Nephron (organoid): ENCODE results near the gene SLCO3A1.

Experiments
- H3K27ac Mint-ChIP-seq, 3 experiments: 2 replicates each; pipeline ENCODE4 v1.8.0; 2020; ENCODE audit warnings: mixed read lengths in 3 of 3, mild to moderate bottlenecking in 2 of 3, moderate library complexity in 1 of 3
- H3K27me3 Mint-ChIP-seq: 2 replicates; pipeline ENCODE4 v1.8.0; 2021; ENCODE audit warnings: low read depth, mild to moderate bottlenecking, moderate library complexity, mixed read lengths
- H3K36me3 Mint-ChIP-seq: 2 replicates; pipeline ENCODE4 v1.8.0; 2020; ENCODE audit warnings: low read depth, mixed read lengths
- H3K4me1 Mint-ChIP-seq: 2 replicates; pipeline ENCODE4 v1.8.0; 2020; ENCODE audit warnings: mixed read lengths
- H3K4me3 Mint-ChIP-seq, 3 experiments: 2 replicates each; pipeline ENCODE4 v1.8.0; 2020; ENCODE audit warnings: mild to moderate bottlenecking in 3 of 3, mixed read lengths in 3 of 3, moderate library complexity in 2 of 3
- H3K9me3 Mint-ChIP-seq: 2 replicates; pipeline ENCODE4 v1.8.0; 2020; ENCODE audit warnings: mixed read lengths
- CTCF ChIP-seq, 3 experiments: fragments of 200-600 bp; sonication (generic); IDR thresholded peaks; one replicate each; pipeline ENCODE4 v1.5.0; 2021; ENCODE audit warnings: antibody characterized with exemption in 3 of 3; ENCODE audit not compliant: unreplicated experiment in 3 of 3

SLCO3A1 gene

GRCh38 chr15:92115834-92116233 is 262.3 kb downstream of the SLCO3A1 start:
- no peak overlapping the region for H3K27ac Mint-ChIP-seq
- TF ChIP-seq CTCF (IDR thresholded peaks at IDR 0.05; ENCODE audit: unreplicated experiment in 3 of 3): no peak
- H3K27me3 Mint-ChIP-seq: peaks cover 13% of the 10 kb centered on the region
- H3K9me3 Mint-ChIP-seq: no peaks in the 10 kb centered on the region
- no peak overlapping the region for H3K4me3 Mint-ChIP-seq
- no peaks in the 10 kb centered on the region for H3K36me3 Mint-ChIP-seq
- peaks cover 40% of the 10 kb centered on the region for H3K4me1 Mint-ChIP-seq

DNA sequence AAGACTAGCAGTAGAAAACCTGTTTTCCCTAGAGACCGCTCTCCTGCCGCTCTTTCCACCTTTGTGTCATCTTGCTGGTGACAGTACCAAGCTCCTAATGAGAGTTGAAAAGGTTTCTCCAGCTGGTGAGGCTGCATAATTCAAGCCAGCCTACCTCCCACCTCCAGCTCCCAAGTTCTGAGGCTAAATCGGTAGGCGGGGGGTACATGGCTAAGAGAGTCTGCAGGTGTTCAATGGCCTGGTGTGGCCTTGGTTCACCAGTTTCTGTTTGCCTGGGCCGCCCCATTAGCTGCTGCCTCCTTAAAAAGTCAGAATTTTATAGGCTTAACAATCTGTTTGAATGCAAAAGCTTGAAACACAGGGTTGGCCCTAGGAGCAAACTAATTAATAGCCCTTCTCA is 262.8 kb downstream of the SLCO3A1 start:
- TF ChIP-seq CTCF (IDR thresholded peaks at IDR 0.05; ENCODE audit: unreplicated experiment in 3 of 3): no peak

GRCh38 chr15:92117261-92117731 is 263.8 kb downstream of the SLCO3A1 start:
- H3K27me3 Mint-ChIP-seq: peaks cover 13% of the 10 kb centered on the region
- peak overlapping the region in 1 of 3 experiments; percentile 9 for H3K27ac Mint-ChIP-seq
- peaks cover 5% of the 10 kb centered on the region for H3K9me3 Mint-ChIP-seq
- no peak overlapping the region for H3K4me3 Mint-ChIP-seq
- H3K4me1 Mint-ChIP-seq: peaks cover 34% of the 10 kb centered on the region
- TF ChIP-seq CTCF (IDR thresholded peaks at IDR 0.05; ENCODE audit: unreplicated experiment in 3 of 3): no peak
- peaks cover 7% of the 10 kb centered on the region for H3K36me3 Mint-ChIP-seq

More for the DNA sequence above, 262.8 kb downstream of the SLCO3A1 start:
- Mint-ChIP-seq H3K36me3 (peaks cover 1% of the 10 kb centered on the region), H3K4me3 (no peak overlapping the region), H3K4me1 (peaks cover 42% of the 10 kb centered on the region), H3K9me3 (peaks cover under 1% of the 10 kb centered on the region), H3K27me3 (peaks cover 13% of the 10 kb centered on the region), H3K27ac (no peak overlapping the region)

GRCh38 chr15:92118162-92118935 is 264.8 kb downstream of the SLCO3A1 start:
- Mint-ChIP-seq H3K27ac (no peak overlapping the region), H3K4me3 (no peak overlapping the region), H3K27me3 (peaks cover 9% of the 10 kb centered on the region), H3K4me1 (peaks cover 34% of the 10 kb centered on the region), H3K36me3 (peaks cover 7% of the 10 kb centered on the region), H3K9me3 (peaks cover 5% of the 10 kb centered on the region)
- TF ChIP-seq CTCF (IDR thresholded peaks at IDR 0.05; ENCODE audit: unreplicated experiment in 3 of 3): no peak

GRCh38 chr15:92118936-92119325 is 265.4 kb downstream of the SLCO3A1 start:
- H3K27ac Mint-ChIP-seq: no peak overlapping the region

More at GRCh38 chr15:92118936-92119325, 265.4 kb downstream of the SLCO3A1 start:
- Mint-ChIP-seq H3K27me3 (peaks cover 12% of the 10 kb centered on the region), H3K36me3 (peaks cover 7% of the 10 kb centered on the region), H3K4me3 (no peak overlapping the region), H3K4me1 (peaks cover 34% of the 10 kb centered on the region), H3K9me3 (peaks cover 5% of the 10 kb centered on the region)
- TF ChIP-seq CTCF (IDR thresholded peaks at IDR 0.05; ENCODE audit: unreplicated experiment in 3 of 3): no peak
